RWPE2 (cell line): Measurements from ENCODE around the gene IMMP1L.
"Not testable (repeated sequence)": the region's sequence is repeated elsewhere in the genome, so short reads cannot be mapped to it uniquely, and the experiment has no call there.

Experiments used
- ATAC-seq: fragments of 200-7000 bp; cut with Tn5 transposase; 3 replicates; pipeline ENCODE4 v1.9.1; 2021; ENCODE audit warnings: low read depth
- DNase-seq: peaks from one replicate; pipeline ENCODE4 v3.0.0-alpha.2; 2020; ENCODE audit warnings: low spot score
- H3K27ac ChIP-seq: fragments of 450-650 bp; 2 replicates; pipeline ENCODE4 v1.5.1; 2017; ENCODE audit warnings: mild to moderate bottlenecking; ENCODE audit not compliant: poor library complexity, severe bottlenecking
- H3K27me3 ChIP-seq: fragments of 250-450 bp; sonication (Bioruptor Pico); 2 replicates; pipeline ENCODE4 v1.5.1; 2021; ENCODE audit warnings: mild to moderate bottlenecking, moderate library complexity; ENCODE audit not compliant: insufficient read depth, poor library complexity, severe bottlenecking
- H3K36me3 ChIP-seq: fragments of 250-450 bp; sonication (Bioruptor Pico); 2 replicates; pipeline ENCODE4 v1.5.1; 2020; ENCODE audit warnings: low read depth, mild to moderate bottlenecking, moderate library complexity
- H3K4me1 ChIP-seq: fragments of 250-450 bp; sonication (Bioruptor Pico); 2 replicates; pipeline ENCODE4 v1.5.1; 2021; ENCODE audit warnings: mild to moderate bottlenecking, moderate library complexity; ENCODE audit not compliant: insufficient read depth, poor library complexity, severe bottlenecking
- H3K4me3 ChIP-seq: fragments of 250-450 bp; sonication (Bioruptor Pico); 2 replicates; pipeline ENCODE4 v1.5.1; 2021; ENCODE audit warnings: mild to moderate bottlenecking, moderate library complexity; ENCODE audit not compliant: severe bottlenecking
- H3K9me3 ChIP-seq: fragments of 250-450 bp; sonication (Bioruptor Pico); 2 replicates; pipeline ENCODE4 v1.5.1; 2021; ENCODE audit warnings: mild to moderate bottlenecking, moderate library complexity; ENCODE audit not compliant: severe bottlenecking
- TF ChIP-seq, protein P1 (sequence below): fragments of 450-650 bp; IDR thresholded peaks from one replicate; pipeline ENCODE4 v1.5.1; 2017; ENCODE audit warnings: mild to moderate bottlenecking, moderate library complexity; ENCODE audit not compliant: poor library complexity, severe bottlenecking

The IMMP1L gene

DNA sequence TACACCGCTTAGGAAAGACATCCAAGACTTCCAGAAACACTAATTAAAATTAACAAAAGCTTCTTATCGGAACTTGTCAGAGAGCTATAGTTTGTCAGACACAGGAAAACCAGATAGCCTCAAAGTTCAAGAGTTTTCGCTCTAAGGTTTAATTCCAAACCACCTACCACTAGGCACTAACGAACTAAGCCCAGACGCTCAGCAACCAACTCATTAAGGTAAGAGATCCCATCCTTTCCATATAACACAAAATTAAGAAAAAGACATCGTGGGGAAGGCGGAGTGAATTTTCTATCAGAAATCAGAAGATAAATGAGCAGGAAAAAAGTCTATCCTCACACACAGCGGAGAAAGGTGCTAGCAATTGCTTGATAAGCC, 382 bp downstream of the IMMP1L start:
- Histone ChIP-seq H3K4me1 (peaks cover 22% of the 10 kb centered on the region), H3K27me3 (no peaks in the 10 kb centered on the region), H3K9me3 (no peaks in the 10 kb centered on the region), H3K36me3 (peaks cover 15% of the 10 kb centered on the region), H3K27ac (no peak overlapping the region), H3K4me3 (peak overlapping the region; percentile 80)
- ATAC-seq (peak; percentile 3; the same call in 2 of the 3 replicates), DNase-seq (no peak)
- TF ChIP-seq, protein P1, sequence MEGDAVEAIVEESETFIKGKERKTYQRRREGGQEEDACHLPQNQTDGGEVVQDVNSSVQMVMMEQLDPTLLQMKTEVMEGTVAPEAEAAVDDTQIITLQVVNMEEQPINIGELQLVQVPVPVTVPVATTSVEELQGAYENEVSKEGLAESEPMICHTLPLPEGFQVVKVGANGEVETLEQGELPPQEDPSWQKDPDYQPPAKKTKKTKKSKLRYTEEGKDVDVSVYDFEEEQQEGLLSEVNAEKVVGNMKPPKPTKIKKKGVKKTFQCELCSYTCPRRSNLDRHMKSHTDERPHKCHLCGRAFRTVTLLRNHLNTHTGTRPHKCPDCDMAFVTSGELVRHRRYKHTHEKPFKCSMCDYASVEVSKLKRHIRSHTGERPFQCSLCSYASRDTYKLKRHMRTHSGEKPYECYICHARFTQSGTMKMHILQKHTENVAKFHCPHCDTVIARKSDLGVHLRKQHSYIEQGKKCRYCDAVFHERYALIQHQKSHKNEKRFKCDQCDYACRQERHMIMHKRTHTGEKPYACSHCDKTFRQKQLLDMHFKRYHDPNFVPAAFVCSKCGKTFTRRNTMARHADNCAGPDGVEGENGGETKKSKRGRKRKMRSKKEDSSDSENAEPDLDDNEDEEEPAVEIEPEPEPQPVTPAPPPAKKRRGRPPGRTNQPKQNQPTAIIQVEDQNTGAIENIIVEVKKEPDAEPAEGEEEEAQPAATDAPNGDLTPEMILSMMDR: no peak

DNA sequence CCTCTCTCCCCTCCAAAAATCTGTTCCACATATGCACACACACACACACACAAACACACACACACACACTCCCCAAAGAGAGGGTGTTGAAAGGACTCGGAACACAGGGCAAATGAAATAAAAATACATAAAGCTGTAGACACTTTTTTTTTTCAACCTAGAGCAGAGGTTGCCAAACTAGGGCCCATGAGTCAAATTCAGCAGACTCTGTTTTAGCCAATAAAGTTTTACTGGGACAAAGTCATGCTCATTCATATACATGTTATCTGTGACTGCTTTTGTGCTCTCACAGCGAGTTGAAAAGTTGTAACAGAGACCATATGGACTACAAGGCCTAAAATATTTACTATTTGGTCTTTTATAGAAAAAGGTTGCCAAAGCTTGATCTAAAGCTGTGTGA, 8.9 kb downstream of the IMMP1L start:
- Histone ChIP-seq H3K27me3 (no peaks in the 10 kb centered on the region), H3K4me3 (no peak overlapping the region), H3K27ac (no peak overlapping the region), H3K36me3 (peaks cover 16% of the 10 kb centered on the region), H3K9me3 (no peaks in the 10 kb centered on the region), H3K4me1 (no peaks in the 10 kb centered on the region)
- DNase-seq (no peak), ATAC-seq (no peak)
- TF ChIP-seq, protein P1: no peak

DNA sequence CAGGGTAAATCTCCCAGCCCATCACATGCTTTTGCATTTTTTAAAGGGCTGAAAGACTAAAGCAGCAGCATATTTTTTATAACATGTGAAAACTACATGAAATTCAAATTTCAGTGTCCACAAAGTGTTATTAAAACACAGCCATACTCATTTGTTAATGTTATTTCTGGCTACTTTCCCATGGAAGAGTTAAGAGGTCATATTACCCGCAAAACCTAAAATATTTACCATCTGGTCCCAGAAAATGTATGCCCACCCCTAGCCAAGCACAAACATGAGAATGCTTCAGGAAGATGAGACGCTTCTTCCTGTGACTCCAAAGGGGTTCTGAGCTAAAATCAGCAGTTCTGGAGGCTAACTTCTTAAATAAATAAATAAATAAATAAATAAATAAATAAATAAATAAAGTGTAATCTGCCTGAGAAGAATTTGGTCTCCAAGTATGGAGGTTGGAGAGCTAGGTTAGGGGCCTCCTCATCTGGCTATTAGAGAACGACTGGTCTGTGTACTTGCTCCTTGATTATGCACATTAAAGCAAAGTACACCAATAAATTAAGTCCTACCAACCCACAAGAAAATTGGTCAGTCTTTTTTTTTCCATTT, 9.7 kb downstream of the IMMP1L start:
- TF ChIP-seq, protein P1: no peak
- DNase-seq (no peak), ATAC-seq (no peak)
- H3K9me3 ChIP-seq: no peaks in the 10 kb centered on the region
- H3K4me1 ChIP-seq: no peaks in the 10 kb centered on the region
- no peak overlapping the region for H3K27ac ChIP-seq
- H3K27me3 ChIP-seq: no peaks in the 10 kb centered on the region
- H3K4me3 ChIP-seq: no peak overlapping the region
- peaks cover 10% of the 10 kb centered on the region for H3K36me3 ChIP-seq

DNA sequence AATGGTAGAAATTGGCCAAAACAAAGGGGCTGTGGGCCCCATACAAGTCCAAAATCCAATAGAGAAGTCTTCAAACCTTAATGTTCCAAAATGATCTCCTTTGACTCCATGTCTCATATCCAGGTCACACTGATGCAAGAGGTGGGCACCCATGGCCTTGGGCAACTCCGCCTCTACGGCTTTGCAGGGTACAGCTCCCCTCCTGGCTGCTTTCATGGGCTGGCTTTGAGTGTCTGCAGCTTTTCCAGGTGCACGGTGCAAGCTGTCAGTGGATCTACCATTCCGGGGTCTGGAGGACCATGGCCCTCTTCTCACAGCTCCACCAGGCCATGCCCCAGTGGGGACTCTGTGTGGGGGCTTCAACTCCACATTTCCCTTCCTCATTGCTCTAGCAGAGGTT, 15.7 kb downstream of the IMMP1L start:
- not testable (repeated sequence) for H3K9me3 ChIP-seq, H3K36me3 ChIP-seq, ATAC-seq, H3K4me1 ChIP-seq, H3K4me3 ChIP-seq, H3K27me3 ChIP-seq, H3K27ac ChIP-seq, DNase-seq

DNA sequence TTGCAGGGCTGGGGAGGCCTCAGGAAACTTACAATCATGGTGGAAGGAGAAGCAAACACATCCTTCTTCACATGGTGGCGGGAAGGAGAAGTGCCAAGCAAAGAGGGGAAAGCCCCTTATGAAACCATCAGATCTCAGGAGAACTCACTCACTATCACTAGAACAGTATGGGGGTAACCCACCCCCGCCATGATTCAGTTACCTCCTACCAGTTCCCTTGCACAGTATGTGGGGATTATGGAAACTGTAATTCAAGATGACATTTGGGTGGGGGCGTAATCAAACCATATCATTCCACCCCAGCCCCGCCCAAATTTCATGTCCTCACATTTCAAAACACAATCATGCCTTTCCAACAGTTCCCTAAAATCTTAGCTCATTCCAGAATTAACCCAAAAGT, 16.2 kb downstream of the IMMP1L start:
- ATAC-seq: no peak
- Histone ChIP-seq H3K27ac (no peak overlapping the region), H3K36me3 (peaks cover 9% of the 10 kb centered on the region; the same call in 1 of the 2 replicates), H3K4me1 (no peaks in the 10 kb centered on the region), H3K4me3 (no peak overlapping the region), H3K9me3 (no peaks in the 10 kb centered on the region), H3K27me3 (no peaks in the 10 kb centered on the region)
- TF ChIP-seq, protein P1: no peak
- DNase-seq: no peak
